ENCODE results near the gene DIP2C.

DNA sequence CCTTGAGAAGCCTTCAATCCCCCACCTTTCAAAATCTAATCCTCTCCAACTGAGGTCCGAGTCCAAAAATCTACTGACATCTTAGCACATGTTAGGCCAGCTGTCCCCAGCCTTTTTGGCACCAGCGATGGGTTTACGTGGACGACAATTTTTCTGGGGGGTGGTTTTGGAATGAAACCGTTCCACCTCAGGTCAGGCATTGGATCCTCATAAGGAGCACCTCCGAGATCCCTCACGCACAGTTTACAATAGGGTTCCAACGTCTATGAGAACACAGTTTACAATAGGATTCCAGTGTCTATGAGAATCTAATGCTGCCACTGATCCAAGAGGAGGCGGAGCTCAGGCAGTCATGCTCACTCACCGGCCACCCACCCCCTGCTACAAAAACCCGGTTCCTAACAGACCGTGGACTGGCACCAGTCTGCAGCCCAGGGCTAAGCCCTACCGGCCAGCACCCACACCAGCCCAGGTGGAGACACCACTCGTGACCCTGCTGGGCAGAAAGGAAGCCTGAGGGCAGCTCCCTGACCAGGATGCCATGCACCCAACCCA is 107.6 kb downstream of the DIP2C start:
- no peak for TF ChIP-seq EZH2phosphoT487 (IDR thresholded peaks at IDR 0.05; ENCODE audit: borderline replicate concordance, low read depth)
- TF ChIP-seq NFIC (IDR thresholded peaks at IDR 0.05; ENCODE audit: borderline replicate concordance) = no peak
- TF ChIP-seq, protein P1, sequence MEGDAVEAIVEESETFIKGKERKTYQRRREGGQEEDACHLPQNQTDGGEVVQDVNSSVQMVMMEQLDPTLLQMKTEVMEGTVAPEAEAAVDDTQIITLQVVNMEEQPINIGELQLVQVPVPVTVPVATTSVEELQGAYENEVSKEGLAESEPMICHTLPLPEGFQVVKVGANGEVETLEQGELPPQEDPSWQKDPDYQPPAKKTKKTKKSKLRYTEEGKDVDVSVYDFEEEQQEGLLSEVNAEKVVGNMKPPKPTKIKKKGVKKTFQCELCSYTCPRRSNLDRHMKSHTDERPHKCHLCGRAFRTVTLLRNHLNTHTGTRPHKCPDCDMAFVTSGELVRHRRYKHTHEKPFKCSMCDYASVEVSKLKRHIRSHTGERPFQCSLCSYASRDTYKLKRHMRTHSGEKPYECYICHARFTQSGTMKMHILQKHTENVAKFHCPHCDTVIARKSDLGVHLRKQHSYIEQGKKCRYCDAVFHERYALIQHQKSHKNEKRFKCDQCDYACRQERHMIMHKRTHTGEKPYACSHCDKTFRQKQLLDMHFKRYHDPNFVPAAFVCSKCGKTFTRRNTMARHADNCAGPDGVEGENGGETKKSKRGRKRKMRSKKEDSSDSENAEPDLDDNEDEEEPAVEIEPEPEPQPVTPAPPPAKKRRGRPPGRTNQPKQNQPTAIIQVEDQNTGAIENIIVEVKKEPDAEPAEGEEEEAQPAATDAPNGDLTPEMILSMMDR (IDR thresholded peaks at IDR 0.05) = no peak
- TF ChIP-seq EP300 (IDR thresholded peaks at IDR 0.05; ENCODE audit: borderline replicate concordance in 1 of 2, low read depth in 1 of 2, low read length in 1 of 2) = no peak
- no peak for TF ChIP-seq REST (IDR thresholded peaks at IDR 0.05; ENCODE audit: low read depth, low read length)
- TF ChIP-seq USF2 (IDR thresholded peaks at IDR 0.05; ENCODE audit: borderline replicate concordance, low read depth, low read length) = no peak
- TF ChIP-seq MEF2A (IDR thresholded peaks at IDR 0.05; ENCODE audit: borderline replicate concordance, low read depth) = no peak
- no peak for TF ChIP-seq TAF1 (IDR thresholded peaks at IDR 0.05; ENCODE audit: borderline replicate concordance, low read depth, low read length)
- TF ChIP-seq PBX3 (IDR thresholded peaks at IDR 0.05) = no peak
- TF ChIP-seq RAD21 (IDR thresholded peaks at IDR 0.05; ENCODE audit: low read length) = no peak
- no peak for TF ChIP-seq ZBTB33 (IDR thresholded peaks at IDR 0.05; ENCODE audit: borderline replicate concordance, low read depth)
